Measurements from ENCODE around the gene SPINT2. TPM values are rescaled to one million over a fixed set of nuclear protein-coding genes. Genes with fewer than 3 reads are reported as not detected.

The SPINT2 gene
- total RNA-seq, 2 experiments from 2014 or later = 56.2 to 68.4 TPM

- CTCF ChIA-PET = interaction anchor here (1.1 to 4.5 kb wide), 5 partner anchors 15 to 105 kb away, joined by 3 to 18 read pairs (median 4); partner anchors contain the start of gene CATSPERG
- H3K27ac Mint-ChIP-seq = peak within 1 kb of the TSS; percentile 52
- H3K36me3 Mint-ChIP-seq (ENCODE audit: low read depth) = peaks cover 5% of the 10 kb centered on the region
- DNase-seq (peak; percentile 64), ATAC-seq (peak; percentile 5)
- POLR2A ChIA-PET = interaction anchor here (0.7 to 2.7 kb wide), 3 partner anchors 9 to 67 kb away, joined by 3 to 13 read pairs (median 4); partner anchors contain the start of gene SPINT2
- H3K27me3 Mint-ChIP-seq = no peaks in the 10 kb centered on the region
- no peaks in the 10 kb centered on the region for H3K9me3 Mint-ChIP-seq
- H3K4me1 Mint-ChIP-seq (ENCODE audit: low read depth) = peaks cover 43% of the 10 kb centered on the region
- peak within 1 kb of the TSS; percentile 84 for H3K4me3 Mint-ChIP-seq
- intact Hi-C loops (cut with micrococcal nuclease) = loop anchor here (10.0 kb wide), 1 partner anchor 55 kb away; the partner anchor contains the start of gene SPINT2
- TF ChIP-seq, protein P1, sequence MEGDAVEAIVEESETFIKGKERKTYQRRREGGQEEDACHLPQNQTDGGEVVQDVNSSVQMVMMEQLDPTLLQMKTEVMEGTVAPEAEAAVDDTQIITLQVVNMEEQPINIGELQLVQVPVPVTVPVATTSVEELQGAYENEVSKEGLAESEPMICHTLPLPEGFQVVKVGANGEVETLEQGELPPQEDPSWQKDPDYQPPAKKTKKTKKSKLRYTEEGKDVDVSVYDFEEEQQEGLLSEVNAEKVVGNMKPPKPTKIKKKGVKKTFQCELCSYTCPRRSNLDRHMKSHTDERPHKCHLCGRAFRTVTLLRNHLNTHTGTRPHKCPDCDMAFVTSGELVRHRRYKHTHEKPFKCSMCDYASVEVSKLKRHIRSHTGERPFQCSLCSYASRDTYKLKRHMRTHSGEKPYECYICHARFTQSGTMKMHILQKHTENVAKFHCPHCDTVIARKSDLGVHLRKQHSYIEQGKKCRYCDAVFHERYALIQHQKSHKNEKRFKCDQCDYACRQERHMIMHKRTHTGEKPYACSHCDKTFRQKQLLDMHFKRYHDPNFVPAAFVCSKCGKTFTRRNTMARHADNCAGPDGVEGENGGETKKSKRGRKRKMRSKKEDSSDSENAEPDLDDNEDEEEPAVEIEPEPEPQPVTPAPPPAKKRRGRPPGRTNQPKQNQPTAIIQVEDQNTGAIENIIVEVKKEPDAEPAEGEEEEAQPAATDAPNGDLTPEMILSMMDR (IDR thresholded peaks at IDR 0.05) = no peak
Observed at GRCh38 chr19:38319421-38320258, 55.3 kb downstream of the SPINT2 start, which contains the start of gene KCNK6. TSS of gene KCNK6 (plus strand) at chr19:38319845. CDS start at chr19:38319951, 106 bp downstream.

- no peak for DNase-seq
- TF ChIP-seq, protein P1 (IDR thresholded peaks at IDR 0.05) = no peak
- no peaks in the 10 kb centered on the region for H3K27me3 Mint-ChIP-seq
- ATAC-seq = no peak
- H3K4me3 Mint-ChIP-seq = peak overlapping the region; percentile 84
- peaks cover 10% of the 10 kb centered on the region for H3K36me3 Mint-ChIP-seq (ENCODE audit: low read depth)
- POLR2A ChIA-PET = interaction anchor here (0.6 kb wide), 1 partner anchor 309 kb away, joined by 3 read pairs; no protein-coding TSS in a partner anchor
- intact Hi-C loops (cut with micrococcal nuclease) = no loop called here
- no peak overlapping the region for H3K27ac Mint-ChIP-seq
- peaks cover 38% of the 10 kb centered on the region for H3K4me1 Mint-ChIP-seq (ENCODE audit: low read depth)
- CTCF ChIA-PET = interaction anchor here (0.9 to 4.5 kb wide), 5 partner anchors 44 to 79 kb away, joined by 3 to 18 read pairs (median 4); partner anchors contain the start of gene PPP1R14A
- H3K9me3 Mint-ChIP-seq = no peaks in the 10 kb centered on the region
Observed at GRCh38 chr19:38320969-38321339, 56.6 kb downstream of the SPINT2 start.

- TF ChIP-seq, protein P1 (IDR thresholded peaks at IDR 0.05) = no peak
- H3K9me3 Mint-ChIP-seq = no peaks in the 10 kb centered on the region
- ChIA-PET CTCF (interaction anchor here (1.6 to 4.5 kb wide), 3 partner anchors 65 to 80 kb away, joined by 3 to 18 read pairs (median 4); partner anchors contain the start of gene PPP1R14A), POLR2A (no interaction called here)
- peak overlapping the region; percentile 84 for H3K4me3 Mint-ChIP-seq
- intact Hi-C loops (cut with micrococcal nuclease) = no loop called here
- no peak for DNase-seq
- no peak overlapping the region for H3K27ac Mint-ChIP-seq
- H3K27me3 Mint-ChIP-seq = no peaks in the 10 kb centered on the region
- no peak for ATAC-seq
- H3K36me3 Mint-ChIP-seq (ENCODE audit: low read depth) = peaks cover 10% of the 10 kb centered on the region
- H3K4me1 Mint-ChIP-seq (ENCODE audit: low read depth) = peaks cover 32% of the 10 kb centered on the region
Observed at GRCh38 chr19:38321646-38322196, 57.3 kb downstream of the SPINT2 start.

DNA sequence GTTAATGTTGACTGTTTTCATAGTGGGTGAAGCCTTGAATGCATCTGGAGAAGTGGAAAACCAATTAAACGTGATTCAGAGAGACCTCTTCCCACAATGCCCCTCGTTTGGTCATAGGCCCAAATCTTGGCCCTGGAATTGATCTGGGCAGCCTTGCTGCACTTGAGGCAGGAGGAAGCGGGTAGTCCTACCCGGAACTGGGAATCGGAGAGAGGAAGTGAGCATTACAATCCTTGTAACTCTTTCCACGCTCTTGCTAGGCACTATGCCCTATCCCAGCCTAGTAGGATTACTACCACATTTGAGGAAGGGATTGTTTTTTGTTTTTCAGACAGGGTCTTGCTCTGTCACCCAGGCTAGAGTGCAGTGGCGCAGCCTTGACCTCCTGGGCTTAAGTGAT lies 58.9 kb downstream of the SPINT2 start:
- DNase-seq = no peak
- intact Hi-C loops (cut with micrococcal nuclease) = no loop called here
- Mint-ChIP-seq H3K27me3 (no peaks in the 10 kb centered on the region), H3K27ac (no peak overlapping the region), H3K36me3 (ENCODE audit: low read depth) (peaks cover 19% of the 10 kb centered on the region), H3K4me1 (ENCODE audit: low read depth) (peaks cover 24% of the 10 kb centered on the region), H3K4me3 (no peak overlapping the region), H3K9me3 (no peaks in the 10 kb centered on the region)
- TF ChIP-seq, protein P1 (IDR thresholded peaks at IDR 0.05) = no peak
- ATAC-seq = no peak
- ChIA-PET POLR2A (no interaction called here), CTCF (no interaction called here)
